Activated CD4-positive, CD25-positive, alpha-beta regulatory T cell (primary cell): ENCODE data around the gene GFRA1.
"Not testable (repeated sequence)": the region's sequence is repeated elsewhere in the genome, so short reads cannot be mapped to it uniquely, and the experiment has no call there.

Source experiments
- DNase-seq, 4 experiments: peaks; one replicate each; lab custom pipeline; 2025; lab: John Stamatoyannopoulos, UW

GFRA1 gene

DNA sequence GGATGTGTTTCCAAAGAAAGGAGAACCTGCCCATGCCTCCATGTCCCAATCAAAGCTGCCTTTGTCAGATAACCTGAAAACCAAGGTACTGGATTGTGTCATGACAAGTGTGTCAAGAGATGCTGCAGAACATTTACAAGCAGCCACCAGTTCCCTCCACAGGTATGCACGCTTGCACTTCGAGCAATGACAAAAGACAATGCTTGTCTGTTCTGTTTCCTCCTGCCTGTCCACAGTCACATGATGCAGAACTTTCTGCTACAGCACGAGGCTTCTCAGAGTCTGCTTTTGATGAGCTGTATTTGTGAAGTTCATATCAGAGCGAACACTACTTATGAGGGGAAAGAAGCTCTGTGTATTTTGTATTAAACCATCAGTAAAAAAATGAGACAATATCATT lies 209.9 kb downstream of the GFRA1 start:
- DNase-seq: no peak

DNA sequence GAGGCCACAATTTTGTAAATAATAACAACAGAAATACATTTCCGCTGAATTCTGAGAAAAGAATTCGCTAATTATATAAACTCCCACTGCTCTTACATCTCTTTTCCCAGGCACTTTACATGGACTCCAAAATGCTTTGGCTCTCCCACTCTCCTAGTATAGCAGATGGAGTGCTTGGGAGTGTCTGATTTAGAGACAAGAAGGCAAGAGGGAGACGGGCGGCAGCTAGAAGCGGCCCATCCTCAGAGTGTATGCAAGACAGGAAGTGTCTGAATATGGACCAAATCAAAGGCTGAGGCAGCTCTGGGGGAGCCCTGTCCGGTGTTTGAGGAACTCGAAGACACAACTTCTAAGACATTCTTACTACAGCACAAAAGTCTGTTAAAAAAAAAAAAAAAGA lies 212.1 kb downstream of the GFRA1 start:
- no peak for DNase-seq

DNA sequence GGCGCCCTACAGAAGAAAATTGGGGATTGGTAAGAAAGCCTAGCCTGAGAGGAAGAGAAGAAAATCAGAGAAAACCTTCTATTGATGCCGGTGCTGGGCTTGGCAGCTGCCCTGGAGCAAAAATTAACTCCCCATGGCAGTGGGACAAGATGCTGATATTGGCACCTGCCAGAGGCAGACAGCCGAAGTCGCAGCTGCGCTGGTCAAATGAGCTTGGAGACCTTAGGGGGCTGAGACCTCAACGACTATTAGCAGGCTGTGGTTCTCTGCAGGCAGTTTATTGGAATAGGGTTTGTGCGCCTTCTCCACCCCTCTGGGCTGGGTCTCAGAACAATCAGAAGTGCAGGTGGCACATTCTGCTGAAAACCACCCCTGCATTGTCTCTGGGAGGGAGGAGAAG lies 213.7 kb downstream of the GFRA1 start:
- no peak for DNase-seq

DNA sequence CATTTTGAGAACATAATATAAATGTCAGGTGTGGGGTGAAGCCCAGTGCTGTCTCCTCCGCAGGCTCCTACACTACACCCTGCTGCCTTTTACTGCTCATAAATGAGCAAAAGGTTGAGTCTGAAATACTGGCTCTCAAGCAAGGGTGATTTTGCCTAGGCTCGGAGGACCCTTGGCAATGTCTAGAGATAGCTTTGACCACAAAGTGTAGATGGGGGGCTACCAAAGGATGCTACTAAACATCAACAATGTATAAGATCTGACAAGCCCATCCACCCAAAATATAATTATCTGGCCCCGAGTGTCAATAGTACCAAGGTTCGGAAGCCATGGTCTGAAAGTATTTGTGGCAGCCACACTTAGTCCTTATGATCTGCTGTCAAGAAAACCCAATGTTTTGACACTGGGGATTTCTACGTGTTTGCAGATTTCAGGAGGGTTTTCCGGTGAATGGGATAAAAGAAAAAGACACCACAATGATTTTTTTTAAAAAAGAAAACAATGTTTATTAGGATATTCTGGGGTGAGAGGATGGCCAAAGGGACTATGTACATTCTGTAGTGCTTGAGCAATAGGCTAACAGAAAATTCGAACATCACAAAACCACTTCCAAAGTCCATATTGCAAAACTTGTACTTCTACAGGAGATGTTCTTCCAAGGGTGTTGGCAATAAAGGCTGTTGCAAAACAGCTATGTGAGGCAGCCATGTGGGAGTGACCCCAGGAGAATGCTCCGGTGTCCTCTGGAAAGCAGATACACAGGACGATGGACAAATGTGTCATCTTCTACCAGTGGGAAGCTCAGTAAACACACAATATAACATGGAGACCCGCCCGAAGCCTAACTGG lies 216.3 kb downstream of the GFRA1 start:
- DNase-seq: no peak

DNA sequence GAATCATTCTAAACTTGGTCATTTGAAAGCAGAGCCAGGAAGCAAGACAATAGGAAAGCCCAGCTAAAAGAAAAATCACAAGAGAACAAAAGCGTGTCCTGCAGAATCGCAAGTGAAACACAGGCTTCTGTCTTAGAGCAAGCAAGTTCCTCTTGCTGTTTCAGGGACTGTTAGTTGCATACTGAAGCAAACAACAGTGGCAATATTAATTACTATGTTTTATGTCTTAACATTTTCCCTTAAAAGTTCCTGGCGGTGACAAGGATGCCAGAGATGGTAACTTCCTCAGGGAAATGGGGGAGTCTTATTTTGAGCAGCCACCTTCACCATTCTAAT lies 217.1 kb downstream of the GFRA1 start:
- no peak for DNase-seq

DNA sequence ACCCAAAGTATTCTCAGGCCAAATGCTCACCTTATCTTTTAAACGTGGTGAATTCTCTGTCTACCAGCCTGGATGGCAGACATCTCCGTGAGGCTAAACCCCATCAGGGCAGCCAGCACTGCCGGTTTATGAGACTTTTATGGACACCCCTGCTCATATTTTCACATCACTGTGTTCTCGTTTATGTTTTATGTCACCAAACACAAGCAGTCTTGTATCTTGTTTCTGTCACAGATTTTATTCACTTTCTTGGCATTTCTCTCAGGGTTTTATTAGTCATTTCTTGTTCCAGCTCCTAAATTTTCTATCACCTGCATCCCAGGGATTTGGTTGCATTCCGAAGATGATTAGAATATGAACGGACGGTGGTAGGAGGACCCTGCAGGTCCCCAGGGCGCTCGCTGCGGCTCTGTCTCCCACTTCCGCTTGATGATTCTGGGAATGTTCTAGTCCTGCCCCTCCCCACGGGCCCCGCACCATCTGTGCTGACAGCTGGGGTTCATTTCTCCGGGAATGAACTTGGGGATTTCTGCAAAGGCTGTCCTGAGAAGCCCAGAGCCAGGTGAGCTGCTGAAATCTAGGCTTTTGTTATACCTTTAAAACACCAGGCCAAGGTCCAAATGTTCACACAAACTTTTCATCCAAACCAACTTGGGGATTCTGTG lies 217.6 kb downstream of the GFRA1 start:
- DNase-seq: no peak

DNA sequence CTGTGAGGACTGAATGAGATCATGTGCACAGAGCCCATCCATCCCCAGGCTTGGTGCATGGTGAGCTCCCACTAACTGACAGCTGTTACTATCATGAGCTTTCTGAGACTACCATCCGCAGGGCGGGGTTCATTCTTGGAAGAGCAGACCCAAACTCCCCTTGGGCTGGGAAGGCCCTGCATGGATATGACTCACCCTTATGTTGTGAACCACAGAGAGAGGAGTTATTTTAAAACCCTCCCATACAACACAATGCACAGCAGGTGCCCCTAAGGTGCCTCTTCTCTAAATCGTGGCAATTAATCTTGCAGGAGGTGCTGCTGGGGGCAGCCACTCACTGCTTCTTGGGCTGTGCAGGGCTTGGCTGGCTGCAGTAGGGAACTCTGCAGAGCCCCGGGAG lies 219.1 kb downstream of the GFRA1 start:
- DNase-seq: no peak

DNA sequence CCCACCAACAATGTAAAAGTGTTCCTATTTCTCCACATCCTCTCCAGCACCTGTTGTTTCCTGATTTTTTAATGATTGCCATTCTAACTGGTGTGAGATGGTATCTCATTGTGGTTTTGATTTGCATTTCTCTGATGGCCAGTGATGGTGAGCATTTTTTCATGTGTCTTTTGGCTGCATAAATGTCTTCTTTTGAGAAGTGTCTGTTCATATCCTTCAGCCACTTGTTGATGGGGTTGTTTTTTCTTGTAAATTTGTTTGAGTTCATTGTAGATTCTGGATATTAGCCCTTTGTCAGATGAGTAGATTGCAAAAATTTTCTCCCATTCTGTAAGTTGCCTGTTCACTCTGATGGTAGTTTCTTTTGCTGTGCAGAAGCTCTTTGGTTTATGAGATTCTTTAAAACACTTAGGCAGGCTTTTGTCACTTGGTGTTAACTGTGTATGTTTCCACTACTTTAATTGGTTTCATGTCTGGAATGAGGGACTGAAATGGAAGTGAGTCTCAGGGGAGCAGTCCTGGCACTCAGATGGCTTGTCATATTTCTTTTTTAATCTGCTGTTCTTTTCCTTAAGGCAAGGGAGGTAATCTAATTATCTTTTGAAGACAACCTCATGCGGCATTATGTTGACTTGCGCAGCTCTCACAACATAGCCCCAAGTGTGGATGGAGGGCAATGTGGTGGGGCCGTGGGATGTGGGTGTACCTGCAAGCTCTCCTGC lies 219.8 kb downstream of the GFRA1 start:
- not testable (repeated sequence) for DNase-seq

DNA sequence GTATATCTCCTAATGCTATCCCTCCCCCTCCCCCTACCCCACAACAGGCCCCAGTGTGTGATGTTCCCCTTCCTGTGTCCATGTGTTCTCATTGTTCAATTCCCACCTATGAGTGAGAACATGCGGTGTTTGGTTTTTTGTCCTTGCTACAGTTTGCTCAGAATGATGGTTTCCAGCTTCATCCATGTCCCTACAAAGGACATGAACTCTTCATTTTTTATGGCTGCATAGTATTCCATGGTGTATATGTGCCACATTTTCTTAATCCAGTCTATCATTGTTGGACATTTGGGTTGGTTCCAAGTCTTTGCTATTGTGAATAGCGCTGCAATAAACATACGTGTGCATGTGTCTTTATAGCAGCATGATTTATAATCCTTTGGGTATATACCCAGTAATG lies 220.5 kb downstream of the GFRA1 start:
- not testable (repeated sequence) for DNase-seq

DNA sequence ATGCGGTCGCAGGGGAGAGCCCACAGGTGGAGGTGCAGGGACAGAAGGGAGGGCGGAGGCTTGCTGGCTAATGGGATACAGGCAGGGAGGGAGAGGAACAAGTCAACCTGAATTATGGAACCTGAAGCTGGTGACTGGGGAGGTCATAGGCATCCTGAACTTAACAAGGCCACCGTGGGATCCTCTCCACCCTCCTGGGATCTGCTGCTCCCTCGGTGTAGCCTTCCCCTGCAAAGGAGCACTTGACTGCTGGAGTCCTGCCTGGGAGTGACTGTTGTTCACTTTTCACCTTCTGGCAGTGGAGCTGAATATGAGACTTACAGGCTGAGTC lies 223.1 kb downstream of the GFRA1 start:
- DNase-seq: no peak

DNA sequence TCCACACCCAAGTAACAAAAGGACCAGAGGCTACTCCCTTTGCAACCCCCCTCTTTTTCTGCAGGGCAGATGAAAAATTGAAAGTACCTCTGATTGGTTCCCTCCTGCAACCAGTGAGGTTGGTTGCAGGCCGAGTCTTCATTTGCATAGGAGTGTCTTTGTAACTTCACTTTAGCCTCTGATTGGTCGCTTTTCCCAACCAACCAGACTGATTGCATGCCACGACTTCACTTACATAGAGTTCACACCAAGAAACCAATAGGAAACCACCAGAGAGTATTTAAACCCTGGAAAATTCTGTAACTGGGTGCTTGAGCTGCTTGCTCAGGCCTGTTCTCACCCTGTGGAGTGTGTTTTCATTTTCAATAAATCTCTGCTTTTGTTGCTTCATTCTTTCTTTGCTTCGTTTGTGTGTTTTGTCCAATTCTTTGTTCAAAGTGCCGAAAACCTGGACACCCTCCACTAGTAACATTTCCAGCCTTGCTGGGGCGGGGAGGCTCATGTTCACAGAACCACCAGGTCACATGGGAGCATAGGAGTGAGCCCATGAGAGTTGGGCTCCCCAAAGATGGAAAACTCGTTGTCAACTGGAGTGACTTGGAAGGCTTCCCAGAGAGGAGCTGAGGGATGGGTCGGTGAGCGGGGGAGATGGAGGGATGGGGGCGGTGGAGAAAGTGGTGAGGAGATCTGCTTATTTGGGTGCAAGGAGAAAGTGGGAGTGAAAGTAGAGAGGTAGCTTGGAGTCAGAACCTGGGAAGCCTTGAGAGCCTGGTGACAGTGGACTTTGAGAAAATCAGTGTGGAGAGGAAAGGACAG lies 223.6 kb downstream of the GFRA1 start:
- DNase-seq: no peak

DNA sequence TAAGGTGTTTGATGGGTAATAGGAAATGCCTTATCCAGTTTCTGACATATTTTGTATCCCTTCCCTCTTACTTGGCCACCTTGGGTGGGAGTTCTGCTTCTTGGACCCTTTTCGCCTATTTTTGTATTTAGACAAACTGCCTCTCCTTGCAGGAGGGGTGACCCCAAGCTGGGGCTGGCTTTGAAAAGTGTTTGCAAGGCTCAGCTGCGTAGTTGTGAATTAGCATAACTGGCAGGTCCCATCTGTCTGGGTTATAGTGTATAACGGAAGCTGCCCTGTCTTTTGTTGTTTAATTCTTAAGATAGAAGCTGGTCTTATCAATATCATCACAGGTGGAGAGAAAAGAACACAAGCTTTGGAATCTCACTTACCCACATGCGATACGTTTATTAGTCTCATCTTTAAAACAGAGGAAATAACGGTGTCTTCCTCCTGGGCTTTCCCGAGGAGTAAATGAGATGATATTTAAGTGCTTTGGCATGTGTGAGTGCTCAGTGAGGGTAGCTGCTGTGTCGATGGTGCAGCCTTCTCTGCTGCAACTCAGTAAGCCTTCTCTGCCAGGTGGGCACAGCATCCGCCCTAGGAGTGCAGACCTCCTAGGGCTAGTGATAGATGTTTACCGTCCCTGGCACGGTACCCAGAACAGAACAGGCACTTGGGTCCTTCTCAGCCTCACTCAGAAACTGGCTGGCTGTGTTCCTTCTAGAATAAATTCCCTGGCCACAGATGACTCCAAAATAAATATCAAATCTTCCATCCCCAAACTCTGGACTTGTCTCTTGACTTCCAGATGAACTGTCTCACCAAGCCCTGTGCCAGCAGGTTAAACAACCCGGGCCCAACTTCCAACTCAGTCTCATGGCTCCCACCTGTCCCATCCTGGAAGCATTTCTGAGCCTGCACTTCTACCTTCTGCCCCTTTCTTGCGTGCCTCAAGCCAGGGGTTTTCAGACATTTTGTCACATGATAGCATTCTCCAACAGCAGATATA lies 227.3 kb downstream of the GFRA1 start:
- no peak for DNase-seq

DNA sequence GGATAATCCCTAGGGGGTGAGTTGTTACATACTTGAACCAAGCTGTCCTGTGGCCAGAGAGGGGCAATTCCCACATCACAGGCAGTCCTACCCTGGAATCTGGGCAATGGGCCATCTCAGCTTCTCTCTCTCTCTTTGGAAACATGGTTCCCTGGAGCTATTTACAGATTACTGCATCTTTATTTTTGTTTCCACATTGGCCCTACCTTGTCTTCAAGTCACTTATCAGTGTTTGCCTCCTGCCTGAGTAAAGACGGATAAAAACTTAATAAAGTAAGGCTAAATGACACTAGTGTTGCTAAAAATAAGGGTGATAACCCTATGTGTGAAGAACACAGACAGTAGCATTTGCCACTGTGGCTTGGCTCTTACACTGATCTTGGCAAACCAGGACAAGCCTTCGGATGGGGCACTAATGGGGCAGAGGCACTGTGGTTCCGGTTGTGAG lies 228.2 kb downstream of the GFRA1 start:
- DNase-seq: no peak

DNA sequence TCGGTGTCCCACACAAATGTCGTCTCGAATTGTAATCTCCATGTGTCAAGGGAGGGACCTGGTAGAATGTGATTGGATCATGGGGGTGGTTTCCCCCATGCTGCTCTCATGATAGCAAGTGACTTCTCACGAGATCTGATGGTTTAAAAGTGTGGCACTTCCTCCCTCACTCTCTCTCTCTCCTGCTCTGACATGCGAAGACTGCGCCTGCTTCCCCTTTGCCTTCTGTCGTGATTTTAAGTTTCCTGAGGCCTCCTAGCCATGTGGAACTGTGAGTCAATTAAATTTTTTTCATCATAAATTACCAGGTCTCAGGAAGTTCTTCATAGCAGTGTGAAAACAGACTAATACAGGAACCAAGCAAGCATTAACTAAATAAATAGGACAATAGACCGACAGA lies 229.1 kb downstream of the GFRA1 start:
- no peak for DNase-seq

DNA sequence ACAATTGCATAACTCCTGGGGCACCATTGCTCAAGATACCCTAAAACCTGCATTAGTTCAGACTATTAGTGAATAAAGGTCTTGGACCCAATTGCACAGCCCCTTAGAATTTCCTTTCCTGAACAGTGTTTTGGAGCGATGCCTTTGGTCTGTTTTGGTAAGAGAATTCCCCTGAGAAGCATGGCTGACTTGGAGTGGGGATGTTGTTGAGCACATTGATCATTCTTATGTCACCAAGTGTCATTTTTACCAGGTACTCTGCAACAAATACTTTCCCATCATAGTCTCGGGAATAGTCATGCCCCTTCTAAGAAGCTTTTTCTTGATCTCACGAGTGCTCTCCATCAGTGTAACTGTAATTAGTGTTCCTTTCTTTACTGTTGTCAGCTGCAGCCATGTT lies 229.7 kb downstream of the GFRA1 start:
- DNase-seq: no peak

DNA sequence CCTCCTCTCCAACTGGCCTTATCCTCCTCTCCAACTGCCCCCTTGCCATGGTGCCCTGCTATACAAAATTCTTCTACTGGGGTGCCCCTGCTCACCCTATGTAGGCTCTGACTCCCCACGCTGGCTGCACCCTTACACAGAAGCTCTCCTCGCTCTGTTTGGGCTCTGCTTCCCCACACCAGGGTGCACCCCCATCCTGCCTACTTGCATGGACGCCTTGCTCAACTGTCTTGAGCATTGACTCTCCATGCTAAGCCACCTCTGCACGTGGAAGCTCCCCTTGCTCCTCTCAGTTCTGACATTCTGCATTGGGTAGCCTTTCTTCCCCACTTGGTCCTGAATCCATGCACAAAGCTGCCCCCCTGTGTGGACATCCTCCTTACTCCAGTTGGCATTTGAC lies 231.1 kb downstream of the GFRA1 start:
- no peak for DNase-seq

DNA sequence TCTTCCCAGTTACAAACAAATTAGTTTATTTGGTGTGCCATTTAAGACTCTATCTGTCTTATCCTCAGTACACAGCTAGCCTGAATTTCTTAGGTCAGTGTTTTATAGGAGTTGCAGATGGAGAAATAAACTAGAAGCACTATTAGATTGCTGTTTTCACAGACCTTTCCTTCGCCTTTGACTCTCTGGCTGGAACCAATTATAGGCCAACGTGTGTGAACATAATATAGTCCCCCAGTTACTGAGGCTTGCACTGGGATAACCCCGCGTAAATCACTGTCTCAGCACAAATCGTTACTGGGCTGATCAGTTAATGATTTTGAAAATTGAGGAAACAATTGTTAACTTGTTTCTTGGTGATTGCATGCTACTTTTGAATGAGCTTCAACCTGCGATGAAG lies 233.4 kb downstream of the GFRA1 start:
- DNase-seq: no peak

DNA sequence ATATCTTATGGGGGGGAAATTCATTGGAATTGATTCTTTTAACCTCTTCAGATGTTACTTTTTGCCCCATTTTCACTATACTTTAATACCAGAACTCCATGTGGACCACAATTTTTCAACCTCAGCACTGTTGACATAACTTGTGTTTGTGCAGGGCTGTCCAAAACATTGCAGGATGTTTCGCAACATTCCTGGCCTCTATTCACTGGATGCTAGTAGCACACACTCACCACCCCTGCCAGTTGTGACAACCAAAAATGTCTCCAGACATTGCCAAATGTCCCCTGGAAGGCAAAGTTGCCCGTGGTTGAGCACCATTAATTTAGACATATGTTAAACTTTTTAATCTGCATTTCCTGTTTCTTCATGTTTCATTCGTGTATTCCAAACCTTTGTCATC lies 234.7 kb downstream of the GFRA1 start:
- DNase-seq: no peak

DNA sequence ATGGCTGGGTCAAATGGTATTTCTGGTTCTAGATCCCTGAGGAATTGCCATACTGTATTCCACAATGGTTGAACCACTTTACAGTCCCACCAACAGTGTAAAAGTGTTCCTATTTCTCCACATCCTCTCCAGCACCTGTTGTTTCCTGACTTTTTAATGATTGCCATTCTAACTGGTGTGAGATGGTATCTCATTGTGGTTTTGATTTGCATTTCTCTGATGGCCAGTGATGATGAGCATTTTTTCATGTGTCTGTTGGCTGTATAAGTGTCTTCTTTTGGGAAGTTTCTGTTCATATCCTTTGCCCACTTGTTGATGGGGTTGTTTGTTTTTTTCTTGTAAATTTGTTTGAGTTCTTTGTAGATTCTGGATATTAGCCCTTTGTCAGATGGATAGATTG lies 237.6 kb downstream of the GFRA1 start:
- DNase-seq: not testable (repeated sequence)

DNA sequence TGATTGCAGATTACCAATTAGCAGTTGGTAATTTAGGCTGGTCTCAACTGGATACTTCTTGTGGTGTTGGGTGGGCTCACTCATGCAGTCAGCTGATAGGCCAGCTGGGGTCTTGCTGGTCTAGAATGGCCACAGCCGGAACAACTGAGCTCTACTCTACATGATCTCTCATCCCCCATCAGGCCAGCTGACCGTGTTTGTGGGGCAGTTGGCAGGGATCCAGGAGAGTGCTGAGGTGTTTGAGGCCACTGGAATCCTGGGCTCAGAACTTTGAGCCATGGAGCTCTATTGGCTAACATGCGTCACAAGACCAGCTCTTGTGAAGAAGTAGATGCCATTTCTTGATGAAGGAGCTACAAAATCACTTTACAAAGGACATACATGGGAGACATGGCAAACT lies 242.4 kb downstream of the GFRA1 start:
- DNase-seq: no peak

DNA sequence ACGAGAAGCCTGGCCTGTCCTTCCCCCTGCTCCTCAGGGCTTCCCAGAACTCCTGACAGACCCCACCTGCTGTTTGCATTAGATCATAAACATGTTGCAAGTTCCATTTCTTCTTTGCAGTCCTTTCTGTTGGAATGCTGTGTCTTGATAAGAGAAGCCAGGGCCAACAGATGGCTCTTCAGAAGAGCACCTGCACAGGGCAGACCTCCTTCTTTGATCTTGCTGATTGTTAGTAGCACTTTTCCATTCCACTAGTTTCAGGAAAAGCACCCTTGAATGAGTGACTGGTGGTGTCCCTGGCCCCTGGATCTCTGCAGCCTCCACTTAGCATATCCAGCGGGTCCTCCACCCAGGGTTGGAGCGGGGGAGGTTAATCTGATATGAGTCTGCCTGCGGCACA lies 243.2 kb downstream of the GFRA1 start:
- no peak for DNase-seq
